Measurements from ENCODE around the gene HCN2.
A peak's percentile ranks its signal among the peaks of the same experiment; 100 is the strongest.

HCN2 gene

DNA sequence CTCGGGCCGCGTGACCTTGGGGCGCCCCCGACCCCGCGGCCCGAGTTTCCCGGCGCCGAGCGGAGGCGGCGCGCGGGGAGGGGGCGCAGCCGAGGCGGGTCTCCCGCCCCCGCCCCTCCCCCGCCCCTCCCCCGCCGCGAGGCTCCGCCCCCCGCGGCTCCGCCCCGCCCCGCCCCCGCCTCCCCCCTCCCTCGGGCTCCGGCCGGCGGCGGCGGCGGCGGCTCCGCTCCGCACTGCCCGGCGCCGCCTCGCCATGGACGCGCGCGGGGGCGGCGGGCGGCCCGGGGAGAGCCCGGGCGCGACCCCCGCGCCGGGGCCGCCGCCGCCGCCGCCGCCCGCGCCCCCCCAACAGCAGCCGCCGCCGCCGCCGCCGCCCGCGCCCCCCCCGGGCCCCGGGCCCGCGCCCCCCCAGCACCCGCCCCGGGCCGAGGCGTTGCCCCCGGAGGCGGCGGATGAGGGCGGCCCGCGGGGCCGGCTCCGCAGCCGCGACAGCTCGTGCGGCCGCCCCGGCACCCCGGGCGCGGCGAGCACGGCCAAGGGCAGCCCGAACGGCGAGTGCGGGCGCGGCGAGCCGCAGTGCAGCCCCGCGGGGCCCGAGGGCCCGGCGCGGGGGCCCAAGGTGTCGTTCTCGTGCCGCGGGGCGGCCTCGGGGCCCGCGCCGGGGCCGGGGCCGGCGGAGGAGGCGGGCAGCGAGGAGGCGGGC is at the start of gene HCN2:
Gene HCN2, plus strand, starts transcription at position 189 of the 703 bp plus-strand sequence. Its CDS starts 65 bp downstream, at position 254.
- no peak for DNase-seq (ENCODE audit: extremely low spot score, insufficient read length, low read depth)
- FAIRE-seq, result no peak

DNA sequence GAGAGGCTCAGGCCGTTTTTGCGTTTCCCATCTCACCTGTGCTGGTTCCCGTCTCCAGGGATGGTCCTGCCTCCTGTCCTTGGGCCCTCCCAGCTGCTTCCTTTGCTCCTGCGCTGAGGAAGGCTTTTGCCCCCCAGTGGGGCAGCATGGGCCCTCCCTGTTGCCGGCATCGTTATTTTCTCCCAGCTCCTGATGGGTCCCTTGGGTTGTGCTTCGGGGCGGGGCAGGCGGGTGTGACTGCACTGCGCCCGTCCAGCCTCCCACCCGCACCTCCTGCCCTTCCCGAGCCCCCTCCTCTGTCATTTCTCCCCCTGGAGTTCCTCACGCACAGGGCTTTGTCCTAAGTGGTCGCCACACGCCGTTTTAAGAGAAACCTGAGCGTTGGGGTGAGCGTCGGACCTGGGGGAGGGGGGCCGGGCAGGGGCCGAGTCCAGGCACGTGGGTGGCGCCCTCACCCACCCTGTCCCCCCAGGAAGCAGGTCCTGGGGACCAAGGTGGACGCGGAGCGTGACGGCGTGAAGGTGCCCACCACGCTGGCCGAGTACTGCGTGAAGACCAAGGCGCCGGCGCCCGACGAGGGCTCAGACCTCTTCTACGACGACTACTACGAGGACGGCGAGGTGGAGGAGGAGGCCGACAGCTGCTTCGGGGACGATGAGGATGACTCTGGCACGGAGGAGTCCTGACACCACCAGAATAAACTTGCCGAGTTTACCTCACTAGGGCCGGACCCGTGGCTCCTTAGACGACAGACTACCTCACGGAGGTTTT is 48.6 kb upstream of the HCN2 start:
- DNase-seq (ENCODE audit: extremely low spot score, insufficient read length, low read depth) (no peak), FAIRE-seq (no peak)

DNA sequence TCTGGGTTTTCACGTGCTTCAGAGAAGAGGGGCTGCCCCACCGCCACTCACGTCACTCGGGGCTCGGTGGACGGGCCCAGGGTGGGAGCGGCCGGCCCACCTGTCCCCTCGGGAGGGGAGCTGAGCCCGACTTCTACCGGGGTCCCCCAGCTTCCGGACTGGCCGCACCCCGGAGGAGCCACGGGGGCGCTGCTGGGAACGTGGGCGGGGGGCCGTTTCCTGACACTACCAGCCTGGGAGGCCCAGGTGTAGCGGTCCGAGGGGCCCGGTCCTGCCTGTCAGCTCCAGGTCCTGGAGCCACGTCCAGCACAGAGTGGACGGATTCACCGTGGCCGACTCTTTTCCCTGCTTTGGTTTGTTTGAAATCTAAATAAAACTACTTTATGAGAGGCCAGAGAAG is 48.0 kb upstream of the HCN2 start:
- FAIRE-seq, result no peak
- DNase-seq (ENCODE audit: extremely low spot score, insufficient read length, low read depth), result no peak

DNA sequence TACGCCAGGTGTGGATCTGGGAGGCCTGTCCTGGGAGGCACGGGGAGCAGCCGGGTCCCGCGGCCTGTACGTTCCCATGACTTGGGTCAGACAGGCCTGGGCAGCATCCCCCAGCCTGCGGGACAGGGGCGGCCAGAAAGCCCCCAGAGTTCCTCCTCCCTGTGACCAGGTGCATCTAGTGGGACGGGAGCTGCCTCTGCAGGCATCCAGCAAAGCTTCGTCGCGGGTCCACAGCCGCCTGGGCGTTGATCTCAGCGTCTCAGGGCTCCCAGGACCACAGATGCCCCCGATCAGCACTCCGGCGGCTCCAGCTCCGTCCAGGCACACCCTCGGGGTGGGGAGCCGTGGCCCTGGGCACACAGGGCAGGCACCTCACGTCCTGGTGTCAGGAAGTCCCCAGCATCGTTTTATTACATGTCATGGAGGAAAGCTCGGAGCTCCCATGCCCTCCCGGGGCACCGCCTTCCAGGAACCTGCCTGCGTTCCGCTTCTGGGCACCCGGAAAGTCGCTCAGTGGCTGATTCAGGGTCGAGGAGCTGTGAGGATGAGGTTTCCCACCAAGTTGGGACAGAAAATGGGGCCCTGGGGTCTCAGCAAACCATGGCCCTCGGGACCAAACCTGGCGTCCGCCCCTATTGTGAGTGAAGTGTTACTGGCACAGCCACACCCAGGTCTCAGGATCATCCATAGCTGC is 47.4 kb upstream of the HCN2 start:
- FAIRE-seq, result no peak
- DNase-seq (ENCODE audit: extremely low spot score, insufficient read length, low read depth), result no peak

DNA sequence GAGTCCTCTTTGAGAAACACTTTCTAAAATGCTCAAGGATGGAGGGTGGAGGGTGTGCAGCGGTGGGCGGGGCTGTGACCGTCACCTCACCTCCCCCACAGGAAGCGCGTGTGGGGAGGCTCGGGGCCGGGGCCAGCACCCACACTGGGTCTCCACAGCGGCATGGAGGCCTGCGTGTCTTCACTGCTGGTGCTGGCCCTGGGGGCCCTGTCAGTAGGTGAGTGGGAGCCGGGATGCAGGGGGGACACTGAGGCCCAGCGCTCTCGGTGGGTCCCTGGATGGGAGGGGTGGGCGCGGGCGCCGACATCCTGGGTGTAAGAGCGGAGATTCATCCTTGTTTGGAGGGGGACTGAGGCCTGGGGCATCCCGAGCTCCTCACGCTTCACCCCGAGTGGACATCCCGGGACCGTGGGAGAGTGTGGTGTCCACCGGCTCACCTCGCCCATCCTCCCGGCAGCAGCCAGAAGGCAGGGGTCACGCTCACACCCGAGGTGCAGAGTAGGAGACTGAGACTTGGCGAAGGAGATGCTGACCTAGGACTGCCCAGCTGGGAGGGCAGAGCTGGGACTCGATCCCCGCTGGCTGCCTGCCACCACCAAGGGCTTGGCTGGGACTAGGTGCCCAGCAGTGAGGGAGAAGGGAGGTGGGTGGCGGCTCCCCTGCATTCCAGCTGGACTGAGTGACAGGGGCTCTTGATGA is 45.6 kb upstream of the HCN2 start, which contains the start of gene GZMM:
Gene GZMM, plus strand, starts transcription at position 144 of the 699 bp plus-strand sequence. Its CDS starts 19 bp downstream, at position 163.
- no peak for FAIRE-seq
- DNase-seq (ENCODE audit: extremely low spot score, insufficient read length, low read depth), result peak; percentile 38

DNA sequence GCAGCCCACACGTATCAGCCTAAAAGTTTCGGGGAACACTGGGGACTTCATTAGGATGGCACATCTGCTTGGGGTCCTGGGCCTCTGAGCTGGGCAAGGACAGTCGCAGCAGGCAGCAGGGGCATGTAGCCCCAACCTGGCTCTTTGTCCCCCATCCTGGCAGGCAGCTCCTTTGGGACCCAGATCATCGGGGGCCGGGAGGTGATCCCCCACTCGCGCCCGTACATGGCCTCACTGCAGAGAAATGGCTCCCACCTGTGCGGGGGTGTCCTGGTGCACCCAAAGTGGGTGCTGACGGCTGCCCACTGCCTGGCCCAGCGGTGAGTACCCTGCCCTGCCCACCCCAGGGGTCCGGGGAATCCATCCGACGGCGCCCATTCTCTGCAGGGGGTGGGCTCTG is 42.6 kb upstream of the HCN2 start:
- DNase-seq (ENCODE audit: extremely low spot score, insufficient read length, low read depth) (no peak), FAIRE-seq (no peak)

DNA sequence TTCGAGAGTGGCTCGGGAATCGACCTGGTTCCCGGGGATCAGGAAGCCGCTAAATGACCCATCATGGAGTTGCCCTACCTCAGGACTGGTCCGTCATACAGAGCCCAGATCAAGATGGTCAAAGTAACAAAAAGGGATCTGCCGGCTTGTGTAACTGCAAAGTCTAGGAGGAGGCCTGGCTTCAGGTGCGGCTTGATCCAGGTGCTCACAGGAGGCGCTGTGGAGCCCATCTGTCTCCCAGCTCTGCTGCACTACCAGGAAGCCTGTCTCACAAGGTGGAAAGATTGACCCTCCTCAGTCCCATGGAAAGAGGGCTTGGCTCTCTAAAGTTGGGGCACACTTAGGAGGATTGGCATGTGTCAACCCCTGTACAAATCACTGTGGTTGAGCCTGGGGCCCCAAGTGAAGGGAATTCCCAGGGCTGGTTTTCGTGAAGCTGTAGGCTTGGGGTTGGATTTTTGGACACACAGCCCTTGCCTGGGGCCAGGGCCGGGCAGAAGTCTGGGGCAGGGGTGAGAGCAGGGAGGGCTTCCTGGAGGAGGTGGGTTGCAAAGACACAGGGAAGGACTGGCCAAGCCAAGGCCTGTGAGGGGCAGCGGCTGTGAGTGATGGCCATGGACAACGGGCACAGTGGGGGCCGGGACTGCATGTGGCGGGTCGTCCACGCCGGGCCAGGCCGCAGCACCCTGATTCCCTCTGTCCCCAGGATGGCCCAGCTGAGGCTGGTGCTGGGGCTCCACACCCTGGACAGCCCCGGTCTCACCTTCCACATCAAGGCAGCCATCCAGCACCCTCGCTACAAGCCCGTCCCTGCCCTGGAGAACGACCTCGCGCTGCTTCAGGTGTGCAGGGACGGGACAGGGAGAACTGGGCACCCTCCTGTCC is 41.6 kb upstream of the HCN2 start:
- FAIRE-seq (no peak), DNase-seq (ENCODE audit: extremely low spot score, insufficient read length, low read depth) (no peak)

DNA sequence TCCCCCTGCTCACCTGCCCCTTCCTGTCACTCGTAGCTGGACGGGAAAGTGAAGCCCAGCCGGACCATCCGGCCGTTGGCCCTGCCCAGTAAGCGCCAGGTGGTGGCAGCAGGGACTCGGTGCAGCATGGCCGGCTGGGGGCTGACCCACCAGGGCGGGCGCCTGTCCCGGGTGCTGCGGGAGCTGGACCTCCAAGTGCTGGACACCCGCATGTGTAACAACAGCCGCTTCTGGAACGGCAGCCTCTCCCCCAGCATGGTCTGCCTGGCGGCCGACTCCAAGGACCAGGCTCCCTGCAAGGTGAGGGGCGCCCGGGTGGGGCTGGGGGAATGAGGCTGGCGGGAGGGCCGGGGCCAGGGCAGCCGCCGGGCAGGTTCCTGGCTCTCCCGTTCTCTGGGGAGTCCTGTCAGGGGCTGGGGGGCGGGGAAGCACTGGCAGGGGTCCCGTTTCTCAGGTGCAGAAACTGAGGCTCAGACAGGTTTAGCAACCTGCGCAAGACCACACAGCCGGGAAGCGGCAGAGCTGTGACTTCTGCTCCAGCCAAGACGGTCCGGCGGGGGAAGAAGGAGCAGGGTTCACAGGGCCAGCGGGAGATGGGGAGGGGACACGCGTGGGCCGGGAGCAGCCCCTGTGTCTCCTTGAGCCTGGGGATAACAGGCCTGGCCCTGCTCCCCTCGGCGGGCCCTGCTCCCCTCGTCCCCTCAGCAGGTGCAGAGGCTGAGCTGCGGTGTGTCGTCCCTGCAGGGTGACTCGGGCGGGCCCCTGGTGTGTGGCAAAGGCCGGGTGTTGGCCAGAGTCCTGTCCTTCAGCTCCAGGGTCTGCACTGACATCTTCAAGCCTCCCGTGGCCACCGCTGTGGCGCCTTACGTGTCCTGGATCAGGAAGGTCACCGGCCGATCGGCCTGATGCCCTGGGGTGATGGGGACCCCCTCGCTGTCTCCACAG is 40.5 kb upstream of the HCN2 start:
- DNase-seq (ENCODE audit: extremely low spot score, insufficient read length, low read depth) (no peak), FAIRE-seq (no peak)

DNA sequence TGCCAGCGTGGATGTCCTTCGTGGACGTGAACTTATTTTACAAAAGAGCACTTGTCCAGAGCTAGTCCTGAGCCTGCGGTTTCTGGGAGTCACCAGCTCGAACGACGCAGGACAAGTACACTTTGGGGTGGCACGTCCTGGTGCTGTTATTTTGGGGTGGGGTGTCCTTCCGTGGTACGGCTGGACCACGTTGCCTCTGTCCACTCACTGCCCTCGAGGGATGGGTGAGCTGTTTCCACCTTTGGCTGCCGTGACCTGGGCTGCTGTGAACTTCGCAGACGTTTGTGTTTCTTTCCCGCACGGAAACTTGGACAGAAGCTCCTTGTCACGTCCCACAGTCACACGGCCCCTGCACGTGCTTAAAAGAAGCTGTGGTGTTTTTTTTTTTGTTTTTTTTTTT is 34.9 kb upstream of the HCN2 start:
- FAIRE-seq (no peak), DNase-seq (ENCODE audit: extremely low spot score, insufficient read length, low read depth) (no peak)

DNA sequence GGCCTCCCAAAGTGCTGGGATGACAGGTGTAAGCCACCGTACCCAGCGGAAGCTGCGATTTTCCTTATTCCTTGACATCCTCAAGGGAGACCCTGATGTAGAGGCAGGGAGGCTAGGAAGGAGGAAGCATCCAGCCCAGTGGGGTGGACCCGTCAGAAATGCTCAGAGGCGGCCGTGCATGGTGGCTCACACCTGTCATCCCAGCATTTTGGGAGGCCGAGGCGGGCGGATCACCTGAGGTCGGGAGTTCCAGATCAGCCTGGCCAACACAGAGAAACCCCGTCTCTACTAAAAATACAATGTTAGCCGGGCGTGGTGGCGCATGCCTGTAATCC is 34.2 kb upstream of the HCN2 start:
- DNase-seq (ENCODE audit: extremely low spot score, insufficient read length, low read depth), result no peak
- FAIRE-seq, result no peak

DNA sequence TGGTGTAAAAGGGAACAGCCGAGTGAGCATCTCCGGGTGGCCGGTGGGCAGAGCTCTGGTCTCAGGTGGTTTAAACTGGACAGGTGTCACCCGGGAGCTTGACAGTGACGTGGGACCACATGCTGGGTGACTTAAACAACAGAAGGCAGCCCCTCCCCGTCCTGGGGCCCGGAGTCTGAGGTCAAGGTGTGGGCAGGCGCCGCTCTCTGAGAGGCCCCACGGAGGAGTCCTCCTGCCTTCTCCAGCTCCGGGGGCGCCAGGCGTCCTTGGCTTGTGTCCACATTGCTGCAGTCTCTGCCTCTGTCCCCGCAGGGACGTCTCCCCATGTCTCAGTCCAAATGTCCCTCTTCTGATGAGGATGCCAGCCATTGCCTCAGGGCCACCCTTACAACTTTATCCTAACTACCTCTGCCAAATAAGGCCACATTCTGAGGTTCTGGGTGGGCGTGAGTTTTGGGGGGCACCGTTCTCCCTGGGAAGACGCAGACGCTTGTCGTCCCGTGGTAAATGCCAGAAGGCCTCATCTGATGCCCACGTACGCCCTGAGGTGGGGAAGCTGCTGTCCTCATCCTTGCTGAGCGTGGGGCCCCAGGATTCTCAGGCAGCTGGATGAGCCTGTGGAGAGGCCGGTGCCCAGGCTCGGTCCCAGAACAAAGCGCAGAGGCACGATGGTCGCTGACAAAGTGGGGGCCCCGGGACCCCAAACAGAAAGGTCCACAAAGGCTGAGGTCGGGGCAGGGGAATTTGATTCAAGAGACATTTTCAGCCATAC is 32.9 kb upstream of the HCN2 start:
- no peak for FAIRE-seq
- DNase-seq (ENCODE audit: extremely low spot score, insufficient read length, low read depth), result no peak

DNA sequence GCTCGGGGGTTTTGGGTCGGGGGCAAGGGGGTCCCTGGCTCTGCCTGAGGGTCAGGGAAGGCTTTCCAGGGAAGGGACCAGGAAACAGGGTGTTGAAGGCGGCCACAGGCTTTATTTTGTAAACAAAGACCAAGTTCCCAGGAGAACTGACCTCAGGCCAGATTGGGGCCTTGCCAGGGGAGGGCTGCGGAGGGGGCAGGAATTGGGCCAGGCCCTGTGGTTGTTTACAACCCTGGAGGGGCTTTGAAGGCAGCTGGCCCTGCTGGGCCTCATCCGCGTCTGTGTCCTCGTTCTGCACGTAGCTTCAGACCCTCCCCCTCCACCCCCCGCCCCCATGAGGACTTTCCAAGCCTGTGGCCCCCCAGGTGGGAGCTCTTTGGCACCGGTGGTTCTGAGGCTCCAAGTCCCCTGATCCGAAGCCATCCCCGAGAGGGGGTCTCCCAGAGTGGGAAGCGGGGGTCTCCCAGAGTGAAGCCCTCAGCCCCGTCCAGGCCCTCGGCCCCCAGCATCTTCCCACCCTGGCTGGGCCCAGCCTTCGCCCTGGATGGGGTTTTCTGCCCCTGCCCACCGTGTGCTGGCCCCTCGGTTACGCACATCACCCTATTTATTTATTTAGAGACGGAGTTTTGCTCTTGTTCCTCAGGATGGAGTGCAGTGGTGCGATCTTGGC is 30.8 kb upstream of the HCN2 start:
- DNase-seq (ENCODE audit: extremely low spot score, insufficient read length, low read depth), result no peak
- FAIRE-seq, result no peak

DNA sequence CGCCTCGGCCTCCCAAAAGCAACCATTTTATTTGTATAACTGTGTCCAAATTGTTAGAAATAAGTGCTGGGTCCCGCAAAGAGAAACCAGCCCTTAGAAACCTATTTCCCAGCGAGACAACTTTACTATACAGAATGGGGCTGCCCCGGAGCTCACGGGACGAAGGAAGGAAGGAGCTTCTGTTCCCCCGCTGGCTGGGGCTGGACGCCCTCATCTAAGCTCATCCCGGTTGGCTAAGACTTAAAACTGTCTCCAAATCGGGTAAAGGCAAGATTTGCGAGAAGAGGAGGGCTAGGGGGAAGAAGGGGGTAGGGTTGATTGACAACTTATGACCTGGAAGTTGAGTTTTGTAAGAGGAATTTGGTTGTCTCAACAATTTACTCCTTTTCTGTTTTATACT is 29.6 kb upstream of the HCN2 start:
- FAIRE-seq (no peak), DNase-seq (ENCODE audit: extremely low spot score, insufficient read length, low read depth) (no peak)

DNA sequence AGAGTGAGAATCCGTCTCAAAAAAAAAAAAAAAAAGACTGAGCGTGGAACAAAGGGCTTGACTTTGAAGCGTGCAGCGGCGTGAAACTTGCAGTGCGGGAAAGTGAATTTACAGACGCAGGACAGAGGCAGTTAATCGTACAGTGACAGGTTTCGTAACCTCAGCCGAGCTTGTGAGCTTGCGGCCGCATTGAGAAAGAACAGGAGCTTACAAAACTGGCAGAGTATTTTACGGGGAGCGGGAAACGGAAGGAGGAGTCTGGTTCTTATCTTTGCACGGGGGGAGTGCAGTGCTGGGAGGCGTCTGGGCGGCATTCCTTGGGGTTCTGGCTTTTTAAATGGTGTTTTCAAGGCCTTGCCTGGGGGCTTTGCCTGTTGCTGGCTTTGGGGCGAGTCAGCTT is 23.3 kb upstream of the HCN2 start:
- no peak for FAIRE-seq
- no peak for DNase-seq (ENCODE audit: extremely low spot score, insufficient read length, low read depth)

DNA sequence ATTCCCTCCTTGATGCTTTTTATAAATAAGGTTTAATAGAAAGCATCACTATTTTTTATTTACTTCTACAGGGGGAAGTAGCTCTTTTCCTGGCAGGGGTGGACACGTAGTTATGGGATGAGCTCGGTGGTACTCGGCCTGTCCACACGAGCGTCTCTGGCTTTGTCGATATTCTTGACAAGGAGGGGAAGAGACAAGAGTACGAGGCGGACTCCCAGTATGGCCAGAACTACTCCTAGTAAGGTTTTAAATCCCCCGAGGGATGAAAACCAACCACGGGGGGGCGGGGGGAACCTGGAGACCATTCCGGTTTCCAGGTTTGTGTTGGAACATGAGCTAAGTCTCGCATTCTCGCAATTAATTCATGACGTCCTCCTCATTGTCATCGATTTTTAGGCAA is 22.8 kb upstream of the HCN2 start:
- FAIRE-seq, result no peak
- DNase-seq (ENCODE audit: extremely low spot score, insufficient read length, low read depth), result no peak

DNA sequence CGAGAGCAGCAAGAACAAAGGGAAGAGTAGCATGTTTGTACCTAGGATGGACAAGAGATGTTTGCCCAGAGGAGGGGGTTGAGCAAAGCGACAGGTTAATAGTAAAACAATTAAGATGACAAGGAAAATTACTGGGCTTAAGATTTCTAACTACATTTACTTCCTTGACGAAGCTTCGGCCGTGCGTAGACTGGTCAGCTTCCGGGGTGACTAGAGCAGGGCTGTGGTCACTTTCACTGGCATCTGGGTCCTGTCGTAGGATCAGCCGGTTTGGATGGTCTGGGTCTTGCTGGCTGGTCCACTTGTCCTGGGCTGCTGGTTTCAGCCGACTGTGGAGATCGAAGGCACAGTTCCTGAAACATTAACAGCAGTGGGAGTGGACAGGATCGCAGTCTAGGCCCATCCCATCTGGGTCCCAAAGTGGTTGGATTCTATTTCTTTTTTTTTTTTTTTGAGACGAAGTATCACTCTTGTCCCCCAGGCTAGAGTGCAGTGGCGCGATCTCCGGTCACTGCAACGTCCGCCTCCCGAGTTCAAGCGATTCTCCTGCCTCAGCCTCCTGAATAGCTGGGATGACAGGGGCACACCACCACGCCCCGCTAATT is 22.3 kb upstream of the HCN2 start:
- no peak for FAIRE-seq

DNA sequence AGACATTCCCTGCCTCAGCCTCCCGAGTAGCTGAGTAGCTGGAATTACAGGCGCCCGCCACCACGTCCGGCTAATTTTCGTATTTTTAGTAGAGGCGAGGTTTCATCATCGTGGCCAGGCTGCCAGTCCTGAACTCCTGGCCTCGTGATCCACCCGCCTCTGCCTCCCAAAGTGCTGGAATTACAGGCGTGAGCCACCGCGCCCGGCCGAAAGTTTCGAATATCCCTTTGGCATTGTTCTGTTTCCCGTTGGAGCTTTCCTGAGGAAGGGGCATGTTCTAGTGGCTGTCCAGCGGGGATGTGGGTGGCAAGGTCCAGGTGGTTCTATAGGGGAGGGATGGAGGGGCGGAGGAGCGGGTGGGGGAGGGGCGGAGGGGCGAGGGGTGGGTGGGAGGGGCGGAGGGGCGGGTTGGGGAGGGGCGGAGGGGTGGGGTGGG is 19.4 kb upstream of the HCN2 start:
- DNase-seq (ENCODE audit: extremely low spot score, insufficient read length, low read depth) (no peak), FAIRE-seq (no peak)

More for the DNA sequence above, 22.3 kb upstream of the HCN2 start:
- DNase-seq (ENCODE audit: extremely low spot score, insufficient read length, low read depth), result no peak
